Activated CD8-positive, alpha-beta memory T cell treated with anti-CD3 and anti-CD28 coated beads for 24 hours (primary cell): ENCODE data around the gene RSPH4A.
"Not testable (repeated sequence)": the region's sequence is repeated elsewhere in the genome, so short reads cannot be mapped to it uniquely, and the experiment has no call there.

Experiments
- DNase-seq: peaks from one replicate; pipeline ENCODE4 v3.0.0-alpha.2; 2020

The RSPH4A gene

DNA sequence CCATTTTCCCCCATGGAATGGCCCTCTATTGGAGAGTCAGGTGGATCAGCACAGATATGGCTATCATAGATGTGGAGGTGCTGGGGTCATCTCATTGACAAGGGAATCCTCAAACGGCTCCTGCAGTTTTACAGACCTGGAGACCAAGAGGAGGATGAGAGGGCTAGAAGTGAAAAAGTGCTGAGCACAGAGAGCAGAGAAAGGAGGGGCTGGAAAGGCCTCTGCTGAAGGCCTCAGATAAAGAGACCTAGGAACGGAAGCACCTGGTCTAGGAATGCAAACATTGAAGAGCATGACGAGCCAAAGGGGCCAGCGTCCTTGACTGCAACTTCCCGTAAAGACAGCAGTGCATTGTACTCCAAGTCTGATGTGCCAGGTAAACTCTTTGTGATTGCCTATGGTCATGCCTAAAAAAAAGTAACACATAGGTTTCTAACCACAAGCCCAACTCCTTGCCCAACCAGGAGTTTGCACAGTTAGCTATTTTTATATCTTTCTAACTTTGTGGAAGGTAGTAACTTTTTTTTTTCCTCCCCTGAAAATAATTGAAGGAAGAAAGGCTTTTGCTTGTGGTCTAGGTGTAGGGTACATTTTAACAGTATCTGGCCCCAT is 15.2 kb downstream of the RSPH4A start:
- DNase-seq = no peak

DNA sequence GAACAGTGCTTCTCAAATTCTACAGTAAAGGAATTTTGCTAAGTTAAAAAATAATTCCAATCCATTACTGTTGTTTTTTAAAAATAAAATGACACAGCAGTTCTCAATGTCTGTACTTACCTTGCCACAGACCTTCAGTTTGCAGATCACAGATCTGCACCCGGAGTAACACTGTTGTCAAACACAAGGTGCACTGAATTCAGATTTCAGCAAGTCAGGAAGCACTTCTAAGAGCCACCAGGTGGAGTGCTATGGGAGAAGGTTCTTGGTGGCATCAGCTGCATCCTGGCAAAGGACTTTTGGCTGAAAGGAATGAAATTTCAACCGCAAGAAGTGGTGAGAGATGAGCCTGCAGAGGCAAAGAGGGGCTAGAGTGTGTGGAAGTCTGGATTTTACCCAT is 17.4 kb downstream of the RSPH4A start:
- DNase-seq = no peak

GRCh38 chr6:116648156-116648555 is 31.9 kb downstream of the RSPH4A start:
- no peak for DNase-seq

- DNase-seq = no peak
Measured at GRCh38 chr6:116649129-116649528, 32.9 kb downstream of the RSPH4A start.

- no peak for DNase-seq
Measured at GRCh38 chr6:116651916-116652315, 35.6 kb downstream of the RSPH4A start.

- DNase-seq = no peak
Measured at GRCh38 chr6:116661594-116661993, 45.3 kb downstream of the RSPH4A start.

DNA sequence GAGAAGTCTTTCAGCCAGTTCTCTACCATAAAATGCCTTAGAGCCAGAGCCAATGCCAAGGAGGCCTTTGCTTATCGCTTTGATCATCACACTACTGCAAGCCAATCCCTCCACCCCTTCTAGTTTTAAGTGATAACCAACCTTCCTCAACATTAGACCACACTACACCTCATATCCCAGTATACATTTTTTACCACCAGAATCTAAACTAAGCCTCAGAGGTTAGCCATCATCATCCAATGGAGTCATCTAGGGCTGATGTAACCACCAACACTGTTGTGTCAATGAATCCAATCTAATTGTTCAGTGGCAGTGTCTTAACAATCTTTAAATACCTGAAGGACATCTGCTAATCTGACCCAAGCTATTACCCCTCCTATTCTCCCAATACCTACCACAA is 45.9 kb downstream of the RSPH4A start:
- no peak for DNase-seq

DNA sequence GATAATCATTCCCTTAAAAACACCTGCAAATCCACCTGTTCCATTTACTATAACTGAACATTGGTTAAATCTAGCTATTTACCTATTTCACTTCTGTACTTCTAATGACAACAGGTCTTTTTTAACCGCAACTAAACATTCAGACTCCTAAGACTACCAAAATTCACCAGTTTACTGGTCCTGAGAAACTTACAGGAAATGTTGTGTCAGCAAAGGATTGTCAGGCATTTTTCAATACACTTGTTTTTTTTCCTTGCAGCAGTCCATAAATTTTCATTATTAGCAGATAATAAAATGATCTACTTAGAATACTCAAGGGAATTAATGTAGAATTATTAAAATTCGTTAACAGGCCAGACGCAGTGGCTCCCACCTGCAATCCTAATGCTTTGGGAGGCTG is 47.0 kb downstream of the RSPH4A start:
- no peak for DNase-seq

DNA sequence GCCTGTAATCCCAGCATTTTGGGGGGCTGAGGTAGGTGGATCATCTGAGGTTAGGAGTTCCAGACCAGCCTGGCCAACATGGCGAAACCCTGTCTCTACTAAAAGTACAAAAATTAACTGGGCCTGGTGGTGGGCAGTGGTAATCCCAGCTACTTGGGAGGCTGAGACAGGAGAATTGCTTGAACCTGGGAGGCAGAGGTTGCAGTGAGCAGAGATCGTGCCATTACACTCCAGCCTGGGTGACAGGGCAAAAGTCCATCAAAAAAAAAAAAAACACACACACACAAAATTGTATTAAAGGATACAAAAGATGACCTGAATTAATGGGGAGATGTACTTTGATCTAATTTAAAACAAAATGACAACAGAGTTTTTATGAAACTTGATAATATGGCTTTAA is 47.9 kb downstream of the RSPH4A start:
- DNase-seq = not testable (repeated sequence)

GRCh38 chr6:116665464-116665863 is 49.2 kb downstream of the RSPH4A start:
- no peak for DNase-seq

DNA sequence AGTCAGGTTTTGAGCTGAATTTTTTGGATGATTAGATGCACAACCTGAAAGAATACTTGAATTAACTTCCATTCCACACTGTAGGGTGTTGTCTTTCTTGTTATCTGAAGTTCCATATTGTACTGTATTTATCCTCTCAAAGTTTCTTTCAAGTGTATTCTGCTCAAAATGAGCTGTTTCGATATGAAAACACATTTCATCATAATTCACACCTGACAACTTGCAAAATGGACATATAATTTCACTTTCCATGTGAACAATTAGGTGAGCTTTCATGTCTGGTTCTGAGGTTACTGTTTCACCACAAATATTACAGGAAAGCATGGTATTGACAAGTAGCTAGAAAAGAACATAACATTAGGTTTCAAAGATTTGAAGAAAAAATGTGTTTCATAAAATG is 50.6 kb downstream of the RSPH4A start:
- DNase-seq = no peak

- DNase-seq = no peak
Measured at GRCh38 chr6:116667623-116668022, 51.3 kb downstream of the RSPH4A start.

DNA sequence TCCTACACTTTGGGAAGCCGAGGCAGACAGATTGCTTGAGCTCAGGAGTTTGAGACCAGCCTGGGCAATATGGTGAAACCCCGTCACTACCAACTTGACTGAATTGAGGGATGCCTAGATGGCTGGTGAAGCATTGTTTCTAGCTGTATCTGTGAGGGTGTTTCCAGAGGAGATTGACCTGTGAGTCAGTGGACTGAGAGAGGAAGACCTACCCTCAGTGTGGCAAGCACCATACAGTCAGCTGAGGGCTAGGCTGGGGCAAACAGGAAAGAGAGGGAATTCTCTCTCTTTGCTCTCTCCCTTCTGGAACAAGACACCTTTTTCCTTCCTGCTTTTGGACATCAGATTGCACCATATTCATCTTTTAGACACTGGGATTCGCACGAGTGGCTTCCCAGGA is 56.0 kb downstream of the RSPH4A start:
- DNase-seq = no peak

GRCh38 chr6:116676021-116676420 is 59.7 kb downstream of the RSPH4A start:
- DNase-seq = no peak

GRCh38 chr6:116680880-116681672 is 64.8 kb downstream of the RSPH4A start, which contains the start of gene KPNA5:
TSS of gene KPNA5 (plus strand) at chr6:116681211. CDS start at chr6:116681335, 124 bp downstream.
- DNase-seq = peak; percentile 92

GRCh38 chr6:116682334-116682712 is 66.0 kb downstream of the RSPH4A start:
- peak; percentile 65 for DNase-seq
